ENCODE measurements around the gene NF1.

Gene NF1

GRCh38 chr17:31158746-31159377, 64.1 kb downstream of the NF1 start:
- no peak for TF ChIP-seq POLR2A (IDR thresholded peaks at IDR 0.05; ENCODE audit: extremely low read depth, insufficient read length)
- TF ChIP-seq MAX (IDR thresholded peaks at IDR 0.05; ENCODE audit: low read depth, low read length), result no peak
- no peak for TF ChIP-seq MYC (IDR thresholded peaks at IDR 0.05; ENCODE audit: low read depth, low read length)
- no peak for TF ChIP-seq CTCF (IDR thresholded peaks at IDR 0.05; ENCODE audit: low read depth, low read length)
- DNase-seq (ENCODE audit: low read depth), result no peak

GRCh38 chr17:31163091-31163781, 68.5 kb downstream of the NF1 start:
- H3K4me3 ChIP-seq (ENCODE audit: low read depth, low read length), result no peak overlapping the region
- no peak for DNase-seq (ENCODE audit: low read depth)
- TF ChIP-seq MAX (IDR thresholded peaks at IDR 0.05; ENCODE audit: low read depth, low read length), result no peak
- no peak for TF ChIP-seq CTCF (IDR thresholded peaks at IDR 0.05; ENCODE audit: low read depth, low read length)
- TF ChIP-seq MYC (IDR thresholded peaks at IDR 0.05; ENCODE audit: low read depth, low read length), result no peak
- TF ChIP-seq POLR2A (IDR thresholded peaks at IDR 0.05; ENCODE audit: extremely low read depth, insufficient read length), result no peak

More at GRCh38 chr17:31158746-31159377, 64.1 kb downstream of the NF1 start:
- H3K4me3 ChIP-seq (ENCODE audit: low read depth, low read length), result no peak overlapping the region

GRCh38 chr17:31167111-31167510, 72.3 kb downstream of the NF1 start:
- TF ChIP-seq MYC (IDR thresholded peaks at IDR 0.05; ENCODE audit: low read depth, low read length), result no peak
- no peak for TF ChIP-seq MAX (IDR thresholded peaks at IDR 0.05; ENCODE audit: low read depth, low read length)
- TF ChIP-seq CTCF (IDR thresholded peaks at IDR 0.05; ENCODE audit: low read depth, low read length), result no peak
- TF ChIP-seq POLR2A (IDR thresholded peaks at IDR 0.05; ENCODE audit: extremely low read depth, insufficient read length), result no peak
- no peak for DNase-seq (ENCODE audit: low read depth)
- H3K4me3 ChIP-seq (ENCODE audit: low read depth, low read length), result no peak overlapping the region

- no peak for TF ChIP-seq CTCF (IDR thresholded peaks at IDR 0.05; ENCODE audit: low read depth, low read length)
- no peak for TF ChIP-seq POLR2A (IDR thresholded peaks at IDR 0.05; ENCODE audit: extremely low read depth, insufficient read length)
- TF ChIP-seq MAX (IDR thresholded peaks at IDR 0.05; ENCODE audit: low read depth, low read length), result no peak
- no peak for TF ChIP-seq MYC (IDR thresholded peaks at IDR 0.05; ENCODE audit: low read depth, low read length)
- H3K4me3 ChIP-seq (ENCODE audit: low read depth, low read length), result no peak overlapping the region
- DNase-seq (ENCODE audit: low read depth), result no peak
Measured at GRCh38 chr17:31171701-31172100, 76.9 kb downstream of the NF1 start.

- no peak overlapping the region for H3K4me3 ChIP-seq (ENCODE audit: low read depth, low read length)
- no peak for DNase-seq (ENCODE audit: low read depth)
- TF ChIP-seq POLR2A (IDR thresholded peaks at IDR 0.05; ENCODE audit: extremely low read depth, insufficient read length) (no peak), MYC (IDR thresholded peaks at IDR 0.05; ENCODE audit: low read depth, low read length) (no peak), MAX (IDR thresholded peaks at IDR 0.05; ENCODE audit: low read depth, low read length) (no peak), CTCF (IDR thresholded peaks at IDR 0.05; ENCODE audit: low read depth, low read length) (no peak)
Measured at GRCh38 chr17:31172388-31172787, 77.6 kb downstream of the NF1 start.

Data from NB4 (cell line).